ENCODE results near the gene CCS.
"Not testable (repeated sequence)": the region's sequence is repeated elsewhere in the genome, so short reads cannot be mapped to it uniquely, and the experiment has no call there.

The CCS gene

DNA sequence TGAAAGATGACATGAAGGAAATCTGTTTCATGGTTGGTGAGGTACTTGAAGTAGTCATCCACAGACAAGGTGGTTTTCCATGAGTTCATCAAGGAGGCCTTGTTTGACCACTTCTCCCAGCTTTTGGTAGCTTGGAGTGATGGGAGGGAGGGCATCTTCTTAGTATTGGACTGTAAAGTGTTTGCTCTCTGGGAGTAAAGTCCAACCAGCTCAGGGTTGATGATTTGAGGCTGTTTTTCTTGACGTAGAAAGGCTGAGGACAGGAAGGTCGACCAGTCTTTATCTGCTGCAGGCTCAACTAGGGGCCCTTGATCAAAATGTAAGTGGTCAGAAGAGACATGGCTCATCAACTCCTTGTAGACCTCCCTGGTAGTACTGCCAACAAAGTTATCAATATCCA is 1.8 kb upstream of the CCS start:
- DNase-seq (ENCODE audit: low read depth in 2 of 2) = no peak

- DNase-seq (ENCODE audit: low read depth in 2 of 2) = no peak
These were observed 284 bp downstream of the CCS start for GRCh38 chr11:66593303-66593635.

GRCh38 chr11:66593650-66594049 is 665 bp downstream of the CCS start:
- DNase-seq (ENCODE audit: low read depth in 2 of 2) = no peak

- no peak for DNase-seq (ENCODE audit: low read depth in 2 of 2)
These were observed 2.4 kb downstream of the CCS start for GRCh38 chr11:66595245-66595904.

DNA sequence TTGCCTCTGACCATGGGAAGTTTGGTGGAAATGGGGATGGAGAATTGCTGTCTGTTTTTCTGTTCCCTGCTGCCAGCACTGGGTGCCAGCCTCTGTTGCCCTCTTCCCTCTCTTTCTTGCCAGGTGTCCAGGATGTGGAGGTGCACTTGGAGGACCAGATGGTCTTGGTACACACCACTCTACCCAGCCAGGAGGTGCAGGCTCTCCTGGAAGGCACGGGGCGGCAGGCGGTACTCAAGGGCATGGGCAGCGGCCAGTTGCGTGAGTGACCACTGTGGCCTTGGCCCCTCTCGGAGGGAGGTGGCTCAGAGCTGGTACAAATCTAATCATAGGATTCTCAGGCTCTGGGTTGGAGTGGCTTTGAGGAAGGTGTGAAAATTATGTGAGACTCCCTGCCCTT is 6.0 kb downstream of the CCS start:
- DNase-seq (ENCODE audit: low read depth in 2 of 2) = no peak

DNA sequence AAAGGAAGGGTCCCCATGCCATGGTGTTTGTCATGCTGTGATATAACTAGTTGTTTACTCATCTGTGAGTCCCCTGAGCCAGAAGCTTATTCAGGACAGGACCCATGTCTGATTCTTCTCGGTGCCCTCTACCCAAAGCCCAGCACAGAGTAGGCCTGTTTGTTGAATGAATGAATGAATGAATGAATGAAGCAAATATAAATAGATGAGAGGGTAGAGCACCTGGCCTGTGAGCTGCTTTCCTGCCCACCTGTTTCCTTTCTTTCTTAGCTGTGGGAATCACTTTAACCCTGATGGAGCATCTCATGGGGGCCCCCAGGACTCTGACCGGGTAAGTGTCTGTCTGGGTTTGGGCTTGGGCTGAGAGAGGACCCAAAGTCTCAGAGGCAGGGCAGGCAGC is 7.2 kb downstream of the CCS start:
- DNase-seq (ENCODE audit: low read depth in 2 of 2) = no peak

DNA sequence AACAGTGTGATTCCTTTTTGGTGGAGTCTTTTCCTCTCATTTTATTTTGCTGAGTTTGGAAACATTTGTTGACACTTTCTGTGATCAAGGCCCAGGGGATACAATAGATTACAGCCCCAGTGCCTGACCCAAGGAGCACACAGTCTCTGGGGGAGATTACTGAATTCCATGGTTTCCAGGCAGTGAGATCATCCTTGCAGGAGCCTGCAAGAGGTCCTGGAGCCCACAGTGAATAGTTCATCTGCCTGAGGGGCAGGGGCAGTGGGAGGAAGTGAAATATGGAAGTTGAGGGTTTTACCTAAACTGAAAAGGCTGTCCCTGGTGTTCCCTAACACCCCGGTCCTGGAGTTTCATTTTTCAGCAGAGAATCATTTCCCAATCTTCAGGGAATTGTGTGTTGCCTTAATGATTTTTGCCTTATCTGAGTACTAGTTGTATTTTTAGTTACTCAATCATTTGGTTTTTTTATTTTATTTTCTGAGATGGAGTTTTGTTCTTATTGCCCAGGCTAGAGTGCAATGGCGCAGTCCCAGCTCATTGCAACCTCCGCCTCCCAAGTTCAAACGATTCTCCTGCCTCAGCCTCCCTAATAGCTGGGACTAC is 7.7 kb downstream of the CCS start:
- no peak for DNase-seq (ENCODE audit: low read depth in 2 of 2)

- DNase-seq (ENCODE audit: low read depth in 2 of 2) = no peak
These were observed 10.1 kb downstream of the CCS start for GRCh38 chr11:66603072-66603471.

- no peak for DNase-seq (ENCODE audit: low read depth in 2 of 2)
These were observed 11.2 kb downstream of the CCS start for GRCh38 chr11:66604155-66604554.

DNA sequence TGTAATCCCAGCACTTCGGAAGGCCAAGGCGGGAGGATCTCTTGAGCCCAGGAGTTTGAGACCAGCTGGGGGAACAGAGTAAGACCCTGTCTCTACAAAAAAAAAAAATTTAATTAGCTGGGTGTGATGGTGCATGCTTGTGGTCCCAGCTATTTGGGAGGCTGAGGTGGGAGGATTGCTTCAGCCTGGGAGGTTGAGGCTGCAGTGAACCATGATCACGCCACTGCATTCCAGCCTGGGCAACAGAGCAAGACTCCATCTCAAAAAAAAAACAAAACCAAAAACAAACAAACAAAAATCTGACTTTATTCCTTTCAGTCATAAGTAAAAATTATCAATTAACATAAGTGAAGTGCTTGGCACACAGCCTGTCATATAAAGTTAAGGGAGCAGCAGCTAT is 13.6 kb downstream of the CCS start:
- DNase-seq (ENCODE audit: low read depth in 2 of 2) = not testable (repeated sequence)

DNA sequence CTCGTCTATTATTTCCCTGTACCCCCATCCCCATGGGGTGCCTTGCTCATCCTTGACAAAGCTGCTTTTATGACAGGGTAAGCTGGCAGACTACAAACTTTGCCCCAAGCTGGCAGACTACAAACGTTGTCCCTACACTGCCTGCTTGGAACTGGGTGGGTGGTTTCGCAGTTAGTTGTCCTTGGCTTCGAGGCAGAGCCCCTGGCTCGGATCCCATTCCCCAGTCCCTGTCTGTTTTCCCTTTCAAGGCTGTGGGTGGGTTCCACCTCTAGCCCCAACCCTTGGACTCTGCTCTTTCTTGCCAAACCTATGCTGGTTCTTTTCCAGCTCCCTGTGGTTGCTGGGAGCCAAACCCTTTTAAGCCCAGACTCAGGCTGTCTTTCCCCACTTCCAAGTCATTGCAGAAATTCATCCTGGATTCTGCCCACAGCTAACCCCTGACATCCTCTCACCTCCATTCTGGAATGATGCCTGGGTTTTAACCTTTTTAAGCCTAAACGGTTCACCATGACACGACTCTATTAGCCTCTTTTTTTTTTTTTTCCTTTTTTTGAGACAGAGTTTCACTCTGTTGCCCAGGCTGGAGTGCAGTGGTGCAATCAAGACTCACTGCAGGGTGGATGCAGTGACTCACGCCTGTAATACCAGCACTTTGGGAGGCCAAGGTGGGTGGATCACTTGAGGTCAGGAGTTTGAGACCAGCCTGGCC is 14.3 kb downstream of the CCS start:
- DNase-seq (ENCODE audit: low read depth in 2 of 2) = no peak

DNA sequence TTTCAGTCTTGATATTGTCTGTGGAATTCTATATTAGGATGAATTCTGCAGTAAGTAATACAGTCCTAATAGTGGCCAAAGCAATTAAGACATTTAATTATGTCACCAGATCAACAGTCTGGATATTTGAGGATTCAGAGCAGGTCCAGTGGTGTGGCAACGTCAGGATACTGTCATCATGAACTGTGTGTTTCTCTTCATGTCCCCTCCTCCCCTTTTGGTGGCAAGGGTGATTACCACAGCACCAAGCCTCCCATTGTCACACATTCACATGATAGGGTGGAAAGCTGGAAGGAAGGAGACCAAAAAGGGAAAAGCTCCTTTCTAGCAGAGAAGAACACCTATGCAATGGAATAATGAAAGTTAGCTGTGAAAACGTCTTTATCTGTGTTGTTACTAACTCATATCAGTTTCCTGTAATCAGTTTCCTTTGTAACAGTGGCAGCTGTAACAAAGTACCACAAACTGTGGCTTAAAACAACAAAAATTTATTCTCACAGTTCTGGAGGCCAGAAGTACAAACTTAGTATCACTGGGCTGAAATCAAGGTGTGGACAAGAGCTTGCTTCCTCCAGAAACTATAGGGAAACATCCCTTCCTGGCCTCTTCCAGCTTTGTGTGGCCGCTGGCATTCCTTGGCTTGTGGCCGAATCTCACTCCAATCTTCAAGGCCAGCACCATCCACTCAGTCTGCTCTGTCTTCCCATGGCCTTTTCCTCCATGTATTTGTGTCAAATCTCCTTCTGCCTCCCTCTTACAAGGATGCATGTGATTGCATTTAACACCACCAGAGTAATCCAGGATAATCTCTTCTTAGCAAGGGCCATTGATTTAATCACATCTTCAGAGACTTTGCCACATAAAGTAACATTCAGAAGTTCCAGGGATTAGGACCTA is 17.0 kb downstream of the CCS start:
- DNase-seq (ENCODE audit: low read depth in 2 of 2) = no peak

- DNase-seq (ENCODE audit: low read depth in 2 of 2) = no peak
These were observed 19.5 kb downstream of the CCS start for GRCh38 chr11:66612458-66612857.

DNA sequence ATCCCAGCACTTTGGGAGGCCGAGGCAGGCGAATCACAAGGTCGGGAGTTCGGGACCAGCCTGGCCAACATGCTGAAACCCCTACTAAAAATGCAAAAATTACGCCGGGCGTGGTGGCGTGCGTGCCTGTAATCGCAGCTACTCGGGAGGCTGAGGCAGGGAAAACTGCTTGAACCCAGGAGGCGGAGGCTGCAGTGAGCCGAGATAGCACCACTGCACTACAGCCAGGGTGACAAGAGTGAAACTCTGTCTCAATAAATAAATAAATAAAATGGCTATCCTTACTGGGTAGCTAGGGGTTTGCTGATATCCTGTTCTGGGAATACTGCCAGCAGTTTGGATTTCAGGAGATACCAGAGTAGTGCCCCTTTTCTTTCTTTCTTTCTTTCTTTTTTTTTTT is 21.1 kb downstream of the CCS start:
- no peak for DNase-seq (ENCODE audit: low read depth in 2 of 2)

- DNase-seq (ENCODE audit: low read depth in 2 of 2) = peak; percentile 96 to 99
These were observed 23.6 kb downstream of the CCS start, which contains the start of gene RBM14 for GRCh38 chr11:66616379-66617154. Gene RBM14 (plus strand): TSS chr11:66616630. CDS start chr11:66616721, 91 bp downstream.

- DNase-seq (ENCODE audit: low read depth in 2 of 2) = no peak
These were observed 24.3 kb downstream of the CCS start for GRCh38 chr11:66617155-66617834.

- DNase-seq (ENCODE audit: low read depth in 2 of 2) = no peak
These were observed 26.1 kb downstream of the CCS start for GRCh38 chr11:66619080-66619554.

- no peak for DNase-seq (ENCODE audit: low read depth in 2 of 2)
These were observed 31.5 kb downstream of the CCS start for GRCh38 chr11:66624450-66624849.

- no peak for DNase-seq (ENCODE audit: low read depth in 2 of 2)
These were observed 32.2 kb downstream of the CCS start for GRCh38 chr11:66625041-66625751.

DNA sequence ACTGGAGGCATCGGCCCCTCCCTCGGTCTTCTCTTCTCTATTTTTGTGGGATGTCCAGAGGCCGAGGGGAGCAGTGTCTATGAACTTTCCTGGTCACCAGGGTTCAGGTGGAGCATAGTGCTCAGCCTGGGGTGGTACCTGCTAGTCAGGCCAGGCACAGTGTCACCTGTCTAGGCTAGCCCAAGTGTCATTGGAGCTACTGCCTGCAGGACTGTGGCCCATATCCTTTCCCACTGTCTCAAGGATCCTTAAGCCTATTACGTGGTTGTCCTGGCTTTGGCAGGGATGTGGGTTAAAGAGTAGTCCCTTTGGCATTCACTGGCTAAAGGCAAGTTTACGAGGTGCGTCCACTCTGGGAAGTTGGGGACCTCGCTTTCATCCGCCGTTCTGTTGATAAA is 32.8 kb downstream of the CCS start:
- no peak for DNase-seq (ENCODE audit: low read depth in 2 of 2)
